ENCODE results near the gene CYP46A1.

CYP46A1 gene

GRCh38 chr14:99668307-99669295 is 15.5 kb upstream of the CYP46A1 start:
- no peak for TF ChIP-seq TAF1 (IDR thresholded peaks at IDR 0.05; ENCODE audit: borderline replicate concordance, insufficient read depth, low read length)
- no peak for TF ChIP-seq REST (IDR thresholded peaks at IDR 0.05; ENCODE audit: insufficient read depth in 1 of 2, low read depth in 2 of 2, low read length in 2 of 2)
- no peak for TF ChIP-seq POLR2AphosphoS5 (IDR thresholded peaks at IDR 0.05; ENCODE audit: low read depth, low read length)
- no peak for TF ChIP-seq FOXP2 (optimal IDR thresholded peaks at IDR 0.05; ENCODE audit: borderline replicate concordance, extremely low read depth, extremely low read length, insufficient read depth)
- TF ChIP-seq SIN3A (IDR thresholded peaks at IDR 0.05; ENCODE audit: borderline replicate concordance, insufficient read depth, low read length) = no peak

- TF ChIP-seq SIN3A (IDR thresholded peaks at IDR 0.05; ENCODE audit: borderline replicate concordance, insufficient read depth, low read length) (no peak), FOXP2 (optimal IDR thresholded peaks at IDR 0.05; ENCODE audit: borderline replicate concordance, extremely low read depth, extremely low read length, insufficient read depth) (no peak)
These were observed 13.5 kb upstream of the CYP46A1 start for GRCh38 chr14:99670361-99671234.

GRCh38 chr14:99671235-99672224 is 12.6 kb upstream of the CYP46A1 start:
- TF ChIP-seq SIN3A (IDR thresholded peaks at IDR 0.05; ENCODE audit: borderline replicate concordance, insufficient read depth, low read length) (no peak), POLR2AphosphoS5 (IDR thresholded peaks at IDR 0.05; ENCODE audit: low read depth, low read length) (no peak), FOXP2 (optimal IDR thresholded peaks at IDR 0.05; ENCODE audit: borderline replicate concordance, extremely low read depth, extremely low read length, insufficient read depth) (no peak), REST (IDR thresholded peaks at IDR 0.05; ENCODE audit: insufficient read depth in 1 of 2, low read depth in 2 of 2, low read length in 2 of 2) (no peak), TAF1 (IDR thresholded peaks at IDR 0.05; ENCODE audit: borderline replicate concordance, insufficient read depth, low read length) (no peak)

- no peak for TF ChIP-seq POLR2AphosphoS5 (IDR thresholded peaks at IDR 0.05; ENCODE audit: low read depth, low read length)
- no peak for TF ChIP-seq TAF1 (IDR thresholded peaks at IDR 0.05; ENCODE audit: borderline replicate concordance, insufficient read depth, low read length)
- no peak for TF ChIP-seq REST (IDR thresholded peaks at IDR 0.05; ENCODE audit: insufficient read depth in 1 of 2, low read depth in 2 of 2, low read length in 2 of 2)
- TF ChIP-seq SIN3A (IDR thresholded peaks at IDR 0.05; ENCODE audit: borderline replicate concordance, insufficient read depth, low read length) = no peak
- no peak for TF ChIP-seq FOXP2 (optimal IDR thresholded peaks at IDR 0.05; ENCODE audit: borderline replicate concordance, extremely low read depth, extremely low read length, insufficient read depth)
These were observed 11.4 kb upstream of the CYP46A1 start for GRCh38 chr14:99672506-99673304.
